ENCODE measurements around the gene CD101.

DNA sequence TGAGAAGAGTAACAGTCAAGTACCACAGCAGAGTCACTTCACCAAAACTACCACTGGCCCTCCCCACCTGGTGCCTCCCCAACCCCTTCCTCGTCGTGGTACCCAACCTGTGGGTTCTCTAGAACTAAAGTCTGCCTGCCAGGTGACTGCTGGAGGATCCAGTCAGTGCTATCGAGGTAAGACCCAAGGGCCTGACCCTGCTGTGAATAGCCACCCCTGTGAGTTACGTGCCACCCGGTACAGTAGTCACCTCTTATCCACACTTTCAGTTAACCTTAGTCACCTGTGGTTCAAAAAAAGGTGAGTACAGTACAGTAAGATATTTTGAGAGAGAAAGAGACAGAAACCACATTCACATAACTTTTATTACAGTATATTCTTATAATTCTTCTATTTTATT lies 75.1 kb downstream of the CD101 start:
- TF ChIP-seq, protein P1, sequence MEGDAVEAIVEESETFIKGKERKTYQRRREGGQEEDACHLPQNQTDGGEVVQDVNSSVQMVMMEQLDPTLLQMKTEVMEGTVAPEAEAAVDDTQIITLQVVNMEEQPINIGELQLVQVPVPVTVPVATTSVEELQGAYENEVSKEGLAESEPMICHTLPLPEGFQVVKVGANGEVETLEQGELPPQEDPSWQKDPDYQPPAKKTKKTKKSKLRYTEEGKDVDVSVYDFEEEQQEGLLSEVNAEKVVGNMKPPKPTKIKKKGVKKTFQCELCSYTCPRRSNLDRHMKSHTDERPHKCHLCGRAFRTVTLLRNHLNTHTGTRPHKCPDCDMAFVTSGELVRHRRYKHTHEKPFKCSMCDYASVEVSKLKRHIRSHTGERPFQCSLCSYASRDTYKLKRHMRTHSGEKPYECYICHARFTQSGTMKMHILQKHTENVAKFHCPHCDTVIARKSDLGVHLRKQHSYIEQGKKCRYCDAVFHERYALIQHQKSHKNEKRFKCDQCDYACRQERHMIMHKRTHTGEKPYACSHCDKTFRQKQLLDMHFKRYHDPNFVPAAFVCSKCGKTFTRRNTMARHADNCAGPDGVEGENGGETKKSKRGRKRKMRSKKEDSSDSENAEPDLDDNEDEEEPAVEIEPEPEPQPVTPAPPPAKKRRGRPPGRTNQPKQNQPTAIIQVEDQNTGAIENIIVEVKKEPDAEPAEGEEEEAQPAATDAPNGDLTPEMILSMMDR (conservative IDR thresholded peaks at IDR 0.05; ENCODE audit: low read depth in 2 of 2) = no peak
- no peak for TF ChIP-seq POLR2AphosphoS5 (IDR thresholded peaks at IDR 0.05; ENCODE audit: low read depth)
- no peak for TF ChIP-seq ZNF331 (CRISPR knock-in tag; IDR thresholded peaks at IDR 0.05; ENCODE audit: low read depth)
- TF ChIP-seq, protein P2, sequence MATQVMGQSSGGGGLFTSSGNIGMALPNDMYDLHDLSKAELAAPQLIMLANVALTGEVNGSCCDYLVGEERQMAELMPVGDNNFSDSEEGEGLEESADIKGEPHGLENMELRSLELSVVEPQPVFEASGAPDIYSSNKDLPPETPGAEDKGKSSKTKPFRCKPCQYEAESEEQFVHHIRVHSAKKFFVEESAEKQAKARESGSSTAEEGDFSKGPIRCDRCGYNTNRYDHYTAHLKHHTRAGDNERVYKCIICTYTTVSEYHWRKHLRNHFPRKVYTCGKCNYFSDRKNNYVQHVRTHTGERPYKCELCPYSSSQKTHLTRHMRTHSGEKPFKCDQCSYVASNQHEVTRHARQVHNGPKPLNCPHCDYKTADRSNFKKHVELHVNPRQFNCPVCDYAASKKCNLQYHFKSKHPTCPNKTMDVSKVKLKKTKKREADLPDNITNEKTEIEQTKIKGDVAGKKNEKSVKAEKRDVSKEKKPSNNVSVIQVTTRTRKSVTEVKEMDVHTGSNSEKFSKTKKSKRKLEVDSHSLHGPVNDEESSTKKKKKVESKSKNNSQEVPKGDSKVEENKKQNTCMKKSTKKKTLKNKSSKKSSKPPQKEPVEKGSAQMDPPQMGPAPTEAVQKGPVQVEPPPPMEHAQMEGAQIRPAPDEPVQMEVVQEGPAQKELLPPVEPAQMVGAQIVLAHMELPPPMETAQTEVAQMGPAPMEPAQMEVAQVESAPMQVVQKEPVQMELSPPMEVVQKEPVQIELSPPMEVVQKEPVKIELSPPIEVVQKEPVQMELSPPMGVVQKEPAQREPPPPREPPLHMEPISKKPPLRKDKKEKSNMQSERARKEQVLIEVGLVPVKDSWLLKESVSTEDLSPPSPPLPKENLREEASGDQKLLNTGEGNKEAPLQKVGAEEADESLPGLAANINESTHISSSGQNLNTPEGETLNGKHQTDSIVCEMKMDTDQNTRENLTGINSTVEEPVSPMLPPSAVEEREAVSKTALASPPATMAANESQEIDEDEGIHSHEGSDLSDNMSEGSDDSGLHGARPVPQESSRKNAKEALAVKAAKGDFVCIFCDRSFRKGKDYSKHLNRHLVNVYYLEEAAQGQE (IDR thresholded peaks at IDR 0.05; ENCODE audit: unreplicated experiment) = no peak
- TF ChIP-seq JUNB (IDR thresholded peaks at IDR 0.05; ENCODE audit: unreplicated experiment) = no peak
- TF ChIP-seq STAT1 (IDR thresholded peaks at IDR 0.05; ENCODE audit: unreplicated experiment) = no peak
- no peak for TF ChIP-seq EZH2 (IDR thresholded peaks at IDR 0.05; ENCODE audit: low read depth, unreplicated experiment)
- no peak for TF ChIP-seq ZNF114 (CRISPR knock-in tag; IDR thresholded peaks at IDR 0.05)
- TF ChIP-seq EZH2phosphoT487 (IDR thresholded peaks at IDR 0.05; ENCODE audit: unreplicated experiment) = no peak

Measured in GM23338 (cell line).